Activated CD4-positive, alpha-beta T cell treated with anti-CD3 and anti-CD28 coated beads, Interleukin-2, amount 50 U/mL, for 24 hours (primary cell): ENCODE data around the gene ZNF682.
A peak's percentile ranks its signal among the peaks of the same experiment; 100 is the strongest.
"Not testable (repeated sequence)": the region's sequence is repeated elsewhere in the genome, so short reads cannot be mapped to it uniquely, and the experiment has no call there.

Experiments used
- DNase-seq, 2 donors: peaks; one replicate each; pipeline ENCODE4 v3.0.0-alpha.2; 2020; ENCODE audit warnings: low read depth in 1 of 2, low spot score in 1 of 2

ZNF682 gene

DNA sequence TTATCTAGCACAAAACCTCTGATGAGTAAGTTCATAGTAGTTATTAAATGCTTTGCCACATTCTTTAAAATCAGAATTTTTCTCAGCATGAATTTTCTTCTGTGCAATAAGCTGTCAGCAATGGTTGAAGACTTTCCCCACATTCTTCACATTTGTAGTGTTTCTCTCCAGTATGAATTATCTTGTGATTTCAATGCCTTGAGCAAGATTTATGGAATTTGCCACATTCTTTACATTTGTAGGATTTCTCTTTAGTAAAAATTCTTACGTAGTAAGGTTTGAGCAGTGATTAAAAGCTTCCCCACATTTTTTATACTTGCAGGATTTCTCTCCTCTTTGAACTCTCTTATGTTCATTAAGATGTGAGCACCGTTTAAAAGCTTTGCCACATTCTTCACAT, 33.6 kb downstream of the ZNF682 start:
- no peak for DNase-seq

DNA sequence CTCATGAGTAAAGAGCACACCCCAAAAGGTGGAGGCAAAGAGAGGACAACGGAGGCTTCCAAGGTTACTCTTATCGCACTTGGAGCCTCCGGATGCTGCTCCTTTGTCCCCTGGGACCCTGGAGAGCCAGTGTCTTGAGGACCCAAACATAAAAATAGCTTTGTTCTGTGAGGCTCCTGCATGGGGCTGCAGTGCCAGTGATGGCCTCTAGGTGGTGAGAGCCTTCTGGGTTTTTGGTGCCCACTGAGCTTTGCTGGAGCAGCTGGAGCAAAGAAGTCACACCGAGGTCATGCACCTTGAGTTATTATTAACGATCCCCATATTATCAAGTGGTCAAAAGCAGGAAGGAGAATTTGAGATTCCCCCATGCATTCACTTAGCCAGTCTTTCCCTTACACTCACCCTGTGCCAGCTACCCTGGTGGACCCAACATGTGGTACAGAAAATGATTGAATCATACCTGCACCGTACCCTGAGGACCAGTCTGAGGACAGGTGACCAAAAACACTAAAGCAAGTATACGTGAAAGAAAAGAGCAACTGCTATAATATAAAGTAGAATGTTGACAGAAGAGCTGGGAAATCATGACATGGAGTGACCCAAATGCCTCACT, 41.5 kb downstream of the ZNF682 start:
- DNase-seq, result peak; percentile 7 to 30

DNA sequence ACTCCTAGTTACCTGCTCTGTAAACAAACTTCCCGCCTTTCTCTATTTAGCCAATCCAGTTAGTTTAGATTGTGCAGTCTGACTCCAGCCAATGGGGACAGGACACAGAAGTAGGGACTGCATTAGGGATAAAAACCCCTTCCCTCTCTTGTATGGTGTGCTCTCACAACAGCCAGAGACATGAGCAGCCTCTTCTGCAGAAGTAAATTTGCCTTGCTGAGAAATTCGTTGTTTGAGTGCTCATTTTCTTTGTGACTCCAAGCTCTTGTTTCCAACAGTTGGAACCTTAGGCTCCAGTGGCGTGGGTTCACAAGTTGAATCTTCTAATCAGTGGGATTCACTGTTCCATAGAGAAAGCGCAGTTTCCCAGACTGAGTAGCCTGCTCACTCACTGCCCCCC, 72.4 kb downstream of the ZNF682 start:
- no peak for DNase-seq

DNA sequence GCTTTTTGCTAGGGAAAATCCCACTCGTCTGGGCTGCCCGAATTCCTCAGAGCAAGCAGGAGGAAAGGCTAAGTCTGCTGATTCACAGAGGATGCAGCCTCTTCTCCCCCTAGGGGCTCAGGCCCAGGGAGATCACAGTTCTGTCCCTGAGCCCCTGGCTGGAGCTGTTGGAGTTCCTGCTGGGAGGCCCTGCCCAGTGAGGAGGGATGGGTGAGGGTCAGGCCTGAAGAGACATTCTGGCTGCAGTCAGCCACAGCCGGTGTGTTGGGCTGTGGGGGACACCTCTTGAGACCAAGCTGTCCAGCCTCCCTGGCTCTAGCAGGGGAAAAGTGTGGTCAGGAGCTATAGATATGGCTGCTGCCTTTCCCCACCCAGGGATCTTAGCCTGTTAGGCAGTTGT, 73.2 kb downstream of the ZNF682 start:
- DNase-seq, result not testable (repeated sequence)

DNA sequence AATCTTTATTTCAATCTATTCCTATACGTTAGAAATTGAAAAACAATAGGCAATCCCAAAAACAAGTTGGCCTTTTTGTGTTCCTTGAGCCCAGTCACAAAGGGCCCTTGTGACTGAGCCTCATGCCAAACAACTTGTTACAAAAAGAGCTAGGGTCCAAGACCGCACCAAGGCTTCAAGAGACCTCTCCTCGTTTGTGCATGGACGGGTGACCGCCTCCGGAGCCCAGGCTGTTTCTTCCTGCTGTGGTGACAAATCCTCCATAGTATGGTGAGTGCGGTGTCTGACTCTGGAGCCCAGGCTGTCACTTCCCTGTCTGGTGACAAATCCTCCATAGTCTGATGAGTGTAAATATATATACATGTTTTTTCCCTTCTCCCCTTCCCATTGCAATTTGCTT, 74.9 kb downstream of the ZNF682 start:
- DNase-seq, result no peak

DNA sequence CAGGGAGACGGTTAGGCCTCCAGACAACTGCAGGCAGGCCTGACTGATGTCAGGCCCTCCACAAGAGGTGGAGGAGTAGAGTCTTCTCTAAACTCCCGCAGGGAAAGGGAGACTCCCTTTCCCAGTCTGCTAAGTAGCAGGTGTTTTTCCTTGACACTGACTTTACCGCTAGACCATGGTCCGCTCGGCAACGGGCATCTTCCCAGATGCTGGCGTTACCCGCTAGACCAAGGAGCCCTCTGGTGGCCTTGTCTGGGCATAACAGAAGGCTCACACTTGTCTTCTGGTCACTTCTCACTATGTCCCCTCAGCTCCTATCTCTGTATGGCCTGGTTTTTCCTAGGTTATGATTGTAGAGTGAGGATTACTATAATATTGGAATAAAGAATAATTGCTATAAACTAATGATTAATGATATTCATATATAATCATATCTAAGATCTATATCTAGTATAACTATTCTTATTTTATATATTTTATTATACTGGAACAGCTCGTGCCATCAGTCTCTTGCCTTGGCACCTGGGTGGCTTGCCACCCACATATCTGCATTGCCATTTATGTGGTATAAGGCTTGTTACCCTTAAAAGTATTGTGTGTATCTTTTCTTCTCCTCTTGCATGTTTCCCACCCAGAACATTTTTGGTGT, 80.0 kb downstream of the ZNF682 start:
- peak; percentile 39 to 41 for DNase-seq

DNA sequence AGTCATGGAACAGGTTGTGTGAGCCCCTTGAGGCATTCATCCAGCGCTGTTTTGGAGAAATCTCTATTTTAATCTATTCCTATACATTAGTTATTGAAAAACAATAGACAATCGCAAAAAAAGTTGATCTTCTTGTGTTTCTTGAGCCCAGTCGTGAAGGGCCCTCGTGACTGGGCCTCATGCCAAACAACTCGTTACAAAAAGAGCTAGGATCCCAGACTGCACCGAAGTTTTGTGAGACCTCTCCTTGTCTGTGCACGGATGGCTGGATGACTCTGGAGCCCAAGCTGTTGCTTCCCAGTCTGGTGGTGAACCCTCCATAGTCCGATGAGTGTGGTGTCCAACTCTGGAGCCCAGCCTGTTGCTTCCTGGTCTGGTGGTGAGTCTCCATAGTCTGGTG, 81.5 kb downstream of the ZNF682 start:
- not testable (repeated sequence) for DNase-seq

DNA sequence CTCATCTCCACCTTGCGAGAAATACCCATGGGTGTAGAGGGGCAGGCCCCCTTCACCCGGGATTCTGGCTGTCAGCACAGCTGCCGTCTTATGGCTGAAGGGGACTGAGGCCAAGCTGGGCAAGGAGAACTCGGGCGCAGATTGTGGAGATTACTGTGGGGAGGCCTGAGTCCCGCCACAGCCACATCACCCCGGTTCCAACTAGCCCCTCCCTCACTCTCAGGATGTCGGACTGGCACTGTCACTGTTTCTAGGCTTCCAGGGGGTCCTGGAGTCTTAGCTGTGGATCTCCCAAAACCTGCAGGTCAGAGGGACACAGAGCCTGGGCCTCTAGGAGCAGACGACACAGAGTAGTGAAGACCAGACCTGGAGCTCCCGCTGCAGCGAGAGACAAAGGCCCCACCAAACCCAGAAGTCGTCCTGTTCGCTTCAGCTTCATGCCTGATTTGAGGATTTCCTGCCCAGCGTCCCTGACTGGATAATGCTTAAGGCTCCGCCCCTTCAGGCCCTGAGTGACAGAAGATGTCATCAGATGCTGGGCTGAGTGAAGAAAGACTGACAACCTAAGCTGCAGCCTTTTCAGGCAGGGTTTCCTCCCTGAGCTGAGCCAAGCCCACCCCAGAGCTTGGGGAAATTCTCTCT, 82.8 kb downstream of the ZNF682 start:
- no peak for DNase-seq

DNA sequence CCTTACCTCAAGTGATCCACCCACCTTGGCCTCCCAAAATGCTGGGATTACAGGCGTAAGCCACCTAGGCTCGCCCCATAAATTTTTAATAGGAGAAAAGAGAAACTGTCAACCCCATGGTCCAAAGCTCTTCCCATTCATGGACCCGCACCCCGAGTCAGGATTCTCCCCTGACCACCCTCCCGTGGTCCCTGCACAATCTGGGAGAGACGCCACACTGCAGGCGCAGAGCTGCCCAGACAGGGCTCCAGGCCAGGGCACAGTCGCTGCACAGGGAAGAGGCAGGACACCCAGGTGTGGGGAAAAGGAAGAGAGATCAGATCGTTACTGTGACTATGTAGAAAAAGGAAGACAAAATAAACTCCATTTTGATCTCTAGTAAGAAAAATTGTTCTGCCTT, 84.1 kb downstream of the ZNF682 start:
- DNase-seq, result no peak
